Breast epithelium (tissue), 3 donors: ENCODE data around the gene ABTB1.

Experiments used
- CTCF ChIP-seq, 3 donors: fragments of 450-650 bp; IDR thresholded peaks; one replicate each; pipeline ENCODE4 v1.5.1; 2016 to 2017; ENCODE audit warnings: antibody characterized with exemption in 3 of 3, mild to moderate bottlenecking in 3 of 3, moderate library complexity in 3 of 3
- POLR2A ChIP-seq: fragments of 450-650 bp; IDR thresholded peaks from one replicate; pipeline ENCODE4 v1.6.1; 2016; ENCODE audit warnings: antibody characterized with exemption, mild to moderate bottlenecking, moderate library complexity
- POLR2AphosphoS5 ChIP-seq, 3 donors: sonication (generic); formaldehyde crosslinking; IDR thresholded peaks; one replicate each; pipeline ENCODE4 v1.6.1; 2017; ENCODE audit warnings: antibody characterized with exemption in 3 of 3

GRCh38 chr3:127690823-127691452 lies 18.2 kb downstream of the ABTB1 start:
- TF ChIP-seq CTCF (IDR thresholded peaks at IDR 0.05), result peak in 1 of 3 donors; percentile 21
- no peak for TF ChIP-seq POLR2A
- TF ChIP-seq POLR2AphosphoS5 (IDR thresholded peaks at IDR 0.05), result no peak
